DMS 273 (cell line): Measurements from ENCODE around the gene MON1B.
"Not testable (repeated sequence)": the region's sequence is repeated elsewhere in the genome, so short reads cannot be mapped to it uniquely, and the experiment has no call there.

Source experiments
- DNase-seq: peaks from one replicate; lab custom pipeline; 2025; ENCODE audit not compliant: unreplicated experiment; lab: John Stamatoyannopoulos, UW

MON1B gene

DNA sequence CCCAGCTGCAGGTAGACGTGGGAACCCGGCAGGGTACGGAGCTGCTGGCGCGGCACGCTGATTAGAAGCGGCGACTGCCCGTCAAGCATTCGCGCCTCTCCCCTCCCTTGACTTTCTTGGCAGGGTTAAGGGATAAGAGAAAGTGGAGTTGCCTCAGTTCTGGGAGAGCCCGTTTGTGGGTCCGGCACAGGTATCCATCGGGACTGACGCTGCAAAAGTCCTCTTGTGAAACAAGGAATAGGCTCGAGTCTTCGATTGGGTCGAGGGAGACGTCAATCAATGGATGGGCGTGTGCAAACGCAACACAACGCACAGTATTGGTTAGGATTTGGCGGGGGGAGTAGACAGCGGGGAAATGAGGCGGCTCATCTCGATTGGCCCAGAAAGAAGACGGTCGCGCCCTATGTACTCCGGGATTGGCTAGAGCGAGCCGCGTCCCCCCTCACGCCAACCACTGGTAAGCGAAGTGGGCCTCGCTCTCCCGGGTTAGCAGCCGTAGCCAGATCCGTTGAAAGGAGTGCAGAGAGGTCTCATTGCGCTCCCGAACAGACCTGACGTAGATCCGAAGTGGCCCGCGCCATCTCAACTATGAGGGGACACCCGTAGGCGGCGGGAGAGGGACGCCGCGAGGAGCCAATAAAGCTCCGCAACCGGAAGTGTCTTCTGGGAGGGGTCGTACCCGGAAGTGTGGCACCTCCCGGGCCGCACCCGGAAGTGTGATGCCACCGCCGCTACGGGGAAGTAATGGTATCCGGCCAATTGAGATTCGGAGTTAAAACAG, at the start of gene MON1B:
Gene MON1B, plus strand, starts transcription at position 713 of the 781 bp plus-strand sequence. CDS start 296 bp downstream, outside the sequence.
- DNase-seq, result peak; percentile 99

DNA sequence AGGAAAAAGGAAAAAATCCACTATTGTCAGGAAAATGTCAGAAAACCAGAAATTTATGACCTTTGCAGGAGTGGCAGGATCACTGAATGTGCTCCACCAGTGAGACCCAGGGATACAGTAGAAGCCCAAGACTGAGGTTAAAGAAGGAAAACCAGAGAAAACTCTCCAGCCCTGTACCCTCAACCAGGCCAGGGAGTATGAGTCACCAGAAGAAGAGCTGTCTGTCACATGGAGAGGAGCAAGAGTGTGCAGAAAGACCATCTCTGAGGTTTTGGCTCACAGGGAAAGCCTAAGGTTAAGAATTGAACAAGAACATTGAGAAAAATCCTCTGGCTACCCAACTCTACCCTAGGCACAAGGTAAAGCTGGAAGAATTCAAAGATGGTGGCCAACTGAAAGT, 47.6 kb upstream of the MON1B start:
- no peak for DNase-seq

DNA sequence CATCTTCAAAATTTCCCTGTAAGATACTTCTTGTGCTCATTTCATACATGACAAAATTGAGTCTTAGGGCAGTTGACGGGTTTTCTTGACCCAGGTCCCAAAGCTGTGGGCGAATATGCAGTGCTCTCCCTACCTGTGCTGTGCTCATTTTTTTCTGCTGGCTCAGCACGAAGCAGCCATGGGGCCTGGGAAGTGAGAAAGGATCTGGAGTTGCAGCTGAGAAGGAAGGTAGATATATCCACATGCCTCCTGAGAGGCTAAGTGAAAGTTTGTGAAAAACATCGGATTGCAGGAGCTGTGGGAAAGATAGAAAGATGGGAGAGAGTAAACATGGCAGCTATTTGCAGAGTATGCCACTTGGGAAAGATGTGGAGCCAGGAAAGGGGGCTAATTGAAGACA, 42.9 kb upstream of the MON1B start:
- DNase-seq, result no peak

DNA sequence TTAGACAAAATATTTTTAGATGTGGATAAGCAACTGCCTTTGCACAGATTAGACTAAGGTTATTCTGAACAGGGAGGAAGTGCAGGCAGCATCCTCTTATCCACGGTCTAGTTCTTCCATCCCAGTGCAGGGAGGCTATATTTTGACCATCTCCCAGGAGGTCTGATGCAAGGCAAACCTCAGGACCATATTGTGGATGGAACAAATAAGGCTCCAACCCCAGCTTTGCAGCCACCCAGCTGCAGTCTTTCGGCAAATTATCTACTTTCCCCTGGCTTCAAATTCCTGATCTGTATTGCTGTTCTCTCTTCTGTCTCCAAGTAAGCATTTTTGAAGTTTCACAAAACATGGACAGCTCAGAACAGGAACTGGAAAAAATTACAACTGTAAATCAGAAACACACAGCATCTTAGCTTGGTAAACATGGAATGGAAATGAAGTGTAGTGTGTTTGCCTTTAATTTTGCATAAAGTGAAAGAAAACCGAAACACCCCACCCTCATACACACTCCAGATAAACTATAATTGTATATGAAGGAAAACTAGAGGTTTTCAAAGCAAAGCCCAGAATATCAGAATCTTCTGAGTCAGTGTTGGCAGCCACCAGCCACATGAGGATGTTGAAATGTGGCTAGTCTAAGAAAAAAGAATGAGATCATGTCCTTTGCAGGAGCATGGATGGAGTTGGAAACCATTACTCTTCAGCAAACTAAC, 33.5 kb upstream of the MON1B start:
- DNase-seq, result no peak

DNA sequence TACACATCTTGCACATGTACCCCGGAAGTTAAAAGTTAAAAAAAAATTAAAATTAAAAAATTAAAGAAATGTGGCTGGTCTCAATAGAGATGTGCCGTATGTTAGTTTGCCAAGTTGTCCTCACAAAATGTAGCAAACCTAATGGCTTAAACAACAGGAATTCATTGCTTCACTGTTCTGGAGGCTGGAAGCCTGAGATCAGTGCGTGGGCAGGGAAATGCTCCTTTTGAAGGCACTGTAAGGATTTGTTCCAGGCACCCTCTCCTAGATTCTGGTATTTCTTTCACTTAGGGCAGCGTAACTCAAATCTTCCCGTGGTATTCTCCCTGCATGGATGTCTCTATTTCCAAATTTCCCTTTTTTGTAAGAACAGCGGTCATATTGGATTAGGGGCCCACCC, 32.7 kb upstream of the MON1B start:
- DNase-seq, result no peak

DNA sequence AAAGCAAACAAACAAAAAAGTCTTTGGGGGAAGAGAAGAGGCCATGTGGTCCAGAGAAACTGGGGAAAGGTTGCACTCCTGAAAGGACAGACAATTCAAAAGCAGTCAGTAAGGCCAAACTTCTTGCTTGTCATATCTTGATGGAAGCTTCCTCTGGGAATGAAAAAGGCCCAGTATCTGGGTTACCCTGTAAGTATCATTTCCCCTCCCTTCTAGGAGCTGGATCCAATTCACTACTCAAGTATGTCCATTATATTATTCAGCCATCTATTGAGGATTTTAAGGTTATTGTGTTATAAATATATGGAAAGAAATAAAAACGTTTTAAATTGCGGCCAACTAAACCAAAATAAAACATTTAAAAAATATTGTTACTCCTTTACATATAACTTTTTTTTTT, 26.0 kb upstream of the MON1B start:
- no peak for DNase-seq

DNA sequence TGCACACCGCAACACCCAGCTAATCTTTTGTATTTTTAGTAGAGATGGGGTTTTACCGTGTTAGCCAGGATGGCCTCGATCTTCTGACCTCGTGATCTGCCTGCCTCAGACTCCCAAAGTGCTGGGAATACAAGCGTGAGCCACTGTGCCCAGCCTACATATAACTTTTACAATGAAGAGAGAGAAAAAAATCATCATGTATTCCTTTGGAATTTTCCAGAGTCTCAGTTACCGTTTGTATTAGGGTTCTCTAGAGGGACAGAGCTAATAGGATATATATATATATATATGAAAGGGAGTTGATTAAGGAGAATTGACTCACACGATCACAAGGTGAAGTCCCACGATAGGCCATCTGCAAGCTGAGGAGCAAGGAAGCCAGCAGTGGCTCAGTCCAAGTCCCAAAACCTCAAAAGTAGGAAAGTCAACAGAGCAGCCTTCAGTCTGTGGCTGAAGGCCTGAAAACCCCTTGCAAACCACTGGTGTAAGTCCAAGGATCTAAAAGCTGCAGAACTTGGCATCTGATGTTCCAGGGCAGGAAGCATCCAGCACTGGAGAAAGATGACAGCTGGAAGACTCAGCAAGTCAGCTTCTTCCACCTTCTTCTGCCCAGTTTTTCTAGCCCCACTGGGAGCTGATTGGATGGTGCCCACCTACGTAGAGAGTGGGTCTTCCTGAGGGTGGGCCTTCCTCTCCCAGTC, 25.3 kb upstream of the MON1B start:
- DNase-seq, result not testable (repeated sequence)

DNA sequence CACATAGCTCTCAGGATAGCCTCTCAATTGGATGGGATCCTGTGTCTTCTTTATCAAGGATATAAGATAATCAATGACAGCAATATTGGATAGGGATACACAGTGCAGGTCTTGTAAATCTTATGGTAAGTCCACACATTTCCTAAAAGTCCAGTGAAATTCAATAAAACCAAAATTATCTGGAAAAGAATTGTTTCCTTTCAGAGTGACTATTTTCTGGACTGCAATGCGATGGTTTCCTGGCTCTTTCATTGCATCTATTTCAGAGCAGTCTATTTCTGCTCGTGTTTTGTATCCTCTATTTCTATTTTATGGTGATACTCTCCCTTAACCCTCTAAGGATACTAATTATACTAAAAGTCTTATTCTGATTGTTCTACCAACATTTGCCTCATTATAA, 24.3 kb upstream of the MON1B start:
- no peak for DNase-seq

DNA sequence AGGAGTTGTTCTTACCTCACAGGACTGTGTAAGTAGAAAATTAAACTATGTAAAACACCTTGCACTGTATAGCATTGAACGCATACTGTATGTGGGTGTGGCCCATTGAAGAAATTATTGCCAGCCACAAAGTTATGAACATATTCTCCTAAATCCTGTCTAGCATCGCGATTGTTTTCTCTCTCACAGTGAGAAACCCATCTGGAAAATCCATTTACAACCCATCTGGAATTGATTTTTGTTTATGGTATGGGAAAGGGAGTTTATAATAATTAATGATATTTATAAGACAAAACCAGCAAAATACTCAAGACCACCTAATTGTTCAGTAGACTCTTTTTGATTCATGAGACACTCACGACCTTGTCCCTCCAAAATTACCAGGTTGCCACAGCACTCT, 22.1 kb upstream of the MON1B start:
- DNase-seq, result no peak

DNA sequence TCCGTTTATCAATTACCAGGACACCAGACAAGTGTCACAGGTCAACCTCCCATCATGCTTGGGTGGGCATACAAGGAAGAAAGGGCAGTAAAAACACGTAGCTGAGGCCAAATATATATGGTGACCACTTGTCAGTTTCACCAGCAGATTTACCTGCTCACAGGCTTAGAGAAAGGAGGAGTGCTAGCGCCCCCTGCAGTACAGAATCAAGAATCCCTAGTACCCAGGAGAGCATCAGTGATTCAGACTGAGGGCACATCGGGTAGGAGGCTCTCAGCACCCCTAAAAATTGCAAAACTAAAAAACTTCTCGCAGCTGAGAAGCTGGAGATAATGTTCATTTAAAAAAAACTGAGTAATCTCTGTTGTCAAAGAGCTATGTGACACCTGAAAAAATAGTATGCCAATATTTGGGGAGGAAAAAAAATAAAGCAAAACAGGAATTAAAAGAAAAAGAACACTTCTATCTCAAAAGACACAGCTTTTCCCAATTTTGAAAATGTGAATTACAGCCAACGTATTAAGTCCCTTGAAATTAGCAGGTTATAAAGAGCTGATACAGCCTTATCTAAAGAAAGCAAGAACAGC, 21.2 kb upstream of the MON1B start:
- DNase-seq, result peak; percentile 79

DNA sequence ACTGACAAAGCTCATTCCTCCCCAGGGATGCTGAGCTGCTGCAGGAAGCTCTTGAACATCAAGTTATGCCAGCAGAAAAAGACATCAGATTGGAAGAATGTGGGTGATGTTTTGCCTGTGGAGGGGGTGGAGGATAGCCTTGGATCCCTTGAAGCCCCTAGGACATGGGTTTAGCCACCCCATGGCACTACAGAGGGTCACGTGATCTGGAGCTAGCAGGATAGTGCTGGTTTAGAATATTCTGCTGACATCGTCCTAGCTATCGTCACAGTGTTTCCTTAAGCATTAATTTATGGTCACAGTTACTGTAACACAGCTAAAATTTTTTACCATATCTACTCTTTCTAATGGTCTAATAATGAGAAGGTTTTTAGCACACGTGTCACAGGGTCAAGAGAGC, 20.2 kb upstream of the MON1B start:
- no peak for DNase-seq

DNA sequence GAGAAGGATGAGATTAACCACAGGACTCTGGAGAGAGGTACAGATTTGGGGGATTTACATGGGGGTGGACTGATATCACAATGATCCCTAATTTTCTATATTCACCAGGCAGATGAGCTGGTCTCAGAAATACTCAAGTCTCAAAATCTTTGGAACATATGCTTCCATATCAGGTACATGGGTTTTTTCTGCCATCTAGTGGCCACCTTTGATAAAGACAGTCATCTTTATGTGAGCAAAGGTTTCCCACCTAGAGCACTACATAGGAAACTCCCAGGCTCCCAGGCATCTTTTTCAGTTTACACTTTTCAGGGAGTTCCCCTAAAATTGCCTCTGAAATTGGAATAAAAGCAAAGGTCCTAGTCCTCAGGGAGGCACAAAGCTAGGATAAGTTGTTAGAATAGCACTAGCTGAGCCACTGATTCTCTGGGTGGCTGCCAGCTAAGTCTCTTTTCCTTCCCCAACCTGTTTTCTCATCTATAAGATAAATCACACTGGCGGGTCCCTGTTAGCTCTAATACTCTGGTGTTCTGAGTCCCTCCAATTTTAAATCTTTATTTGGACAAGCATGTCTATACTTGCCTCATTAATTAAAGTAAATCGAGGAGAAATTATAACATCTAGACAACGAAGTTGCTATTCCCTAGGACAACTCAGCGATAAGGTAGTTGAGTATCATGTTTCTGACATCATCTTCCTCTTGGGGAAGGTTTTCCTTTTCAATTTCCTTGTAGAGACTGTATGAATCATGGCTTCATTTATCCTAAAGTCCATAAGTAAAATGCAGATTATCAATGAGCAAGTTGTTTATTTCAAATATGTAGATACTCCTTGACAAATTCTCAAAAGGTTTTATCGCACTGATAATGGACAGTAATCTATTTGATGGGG, 19.0 kb upstream of the MON1B start:
- peak; percentile 84 for DNase-seq

DNA sequence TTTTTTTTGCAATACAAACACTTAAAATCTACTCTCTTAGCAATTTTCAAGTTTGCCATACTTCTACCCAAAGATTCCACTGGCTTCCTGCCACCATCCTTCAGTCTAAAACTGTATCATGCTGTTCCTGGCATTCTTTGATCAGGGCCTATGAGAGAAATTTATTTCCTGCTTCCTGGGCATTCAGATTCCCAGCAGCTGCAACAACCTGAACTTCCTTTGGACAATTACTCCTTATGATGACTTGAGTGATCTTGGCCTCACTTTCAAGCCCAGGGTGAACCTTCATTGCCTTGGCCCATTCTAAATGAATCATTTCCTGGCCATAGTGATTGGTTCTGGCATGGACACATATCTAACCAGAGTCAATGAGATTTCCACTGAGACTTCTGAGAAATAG, 18.0 kb upstream of the MON1B start:
- no peak for DNase-seq

DNA sequence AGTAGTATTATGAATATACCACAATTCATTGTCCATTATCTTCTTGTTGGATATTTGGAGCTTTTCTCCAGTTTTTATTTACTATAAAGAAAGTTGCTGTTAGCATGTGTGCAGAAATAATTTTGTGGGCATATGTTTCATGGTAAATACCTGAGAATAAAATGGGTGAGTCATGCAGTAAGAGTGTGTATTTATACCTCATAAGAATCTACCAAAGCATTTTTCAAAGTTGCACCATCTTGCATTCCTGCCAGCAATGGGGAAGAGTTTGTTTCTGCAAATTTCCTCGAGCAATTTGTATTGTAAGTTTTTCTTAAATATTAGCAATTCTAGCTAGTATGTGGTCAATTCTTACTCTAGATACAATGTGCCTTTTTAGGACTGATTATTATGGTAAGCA, 7.9 kb upstream of the MON1B start:
- DNase-seq, result no peak

DNA sequence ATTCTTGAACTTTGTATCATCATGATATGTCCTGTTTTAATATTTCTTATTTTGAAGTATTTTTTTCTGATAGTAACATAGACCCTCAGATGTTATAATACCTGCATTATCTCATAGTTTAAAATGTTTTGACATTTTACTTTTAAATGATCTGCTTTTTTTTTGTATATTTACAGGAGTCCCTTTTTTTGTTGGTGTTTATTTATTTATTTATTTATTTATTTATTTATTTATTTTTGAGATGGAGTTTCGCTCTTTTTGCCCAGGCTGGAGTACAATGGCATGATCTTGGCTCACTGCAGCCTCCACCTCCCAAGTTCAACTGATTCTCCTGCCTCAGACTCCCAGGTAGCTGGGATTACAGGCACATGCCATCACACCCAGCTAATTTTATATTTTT, 4.7 kb upstream of the MON1B start:
- DNase-seq, result not testable (repeated sequence)

DNA sequence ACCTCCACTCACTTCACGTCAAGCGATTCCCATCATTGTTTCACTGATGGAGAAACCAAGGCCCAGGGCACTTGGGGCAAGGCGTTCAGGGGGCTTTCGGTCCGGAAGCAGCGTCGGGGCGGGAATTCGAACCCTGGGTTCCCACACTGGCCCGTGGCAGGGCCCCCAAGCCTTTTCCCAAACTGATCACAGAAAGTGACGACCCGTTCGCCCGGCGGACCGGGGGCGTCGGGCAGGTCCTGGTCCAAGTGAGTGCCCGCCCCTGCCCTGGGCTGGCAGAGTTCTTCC, 856 bp upstream of the MON1B start:
- no peak for DNase-seq

DNA sequence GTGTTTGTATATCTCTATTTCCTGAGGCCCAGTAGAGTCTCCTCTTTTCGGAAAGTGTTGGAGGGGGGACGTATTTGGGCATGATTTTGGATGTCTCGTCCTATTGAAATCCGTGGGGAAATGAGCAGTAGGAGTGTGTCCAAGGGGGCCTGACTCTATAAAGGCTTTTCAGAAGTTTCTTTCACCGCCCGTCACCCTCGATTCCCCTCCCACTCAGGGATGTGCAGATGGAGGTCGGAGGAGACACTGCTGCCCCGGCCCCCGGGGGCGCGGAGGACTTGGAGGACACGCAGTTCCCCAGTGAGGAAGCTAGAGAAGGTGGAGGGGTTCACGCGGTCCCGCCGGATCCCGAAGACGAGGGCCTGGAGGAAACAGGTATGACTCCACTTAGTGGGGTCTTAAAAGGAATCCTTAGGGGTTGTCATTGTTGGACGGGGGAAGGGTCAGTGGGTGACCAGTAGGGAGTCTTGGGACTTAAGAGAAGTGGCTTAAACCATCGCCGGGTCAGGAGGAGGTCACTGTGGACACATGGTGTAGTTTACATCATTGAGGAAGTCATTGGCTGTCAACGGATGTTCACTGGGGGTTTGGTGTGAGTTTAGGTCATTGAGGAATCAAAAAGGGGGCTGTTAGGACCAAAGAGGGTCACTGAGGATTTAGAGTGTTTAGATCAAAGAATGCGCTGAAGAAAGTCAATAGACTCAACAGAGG, 424 bp downstream of the MON1B start:
- DNase-seq, result peak; percentile 63

DNA sequence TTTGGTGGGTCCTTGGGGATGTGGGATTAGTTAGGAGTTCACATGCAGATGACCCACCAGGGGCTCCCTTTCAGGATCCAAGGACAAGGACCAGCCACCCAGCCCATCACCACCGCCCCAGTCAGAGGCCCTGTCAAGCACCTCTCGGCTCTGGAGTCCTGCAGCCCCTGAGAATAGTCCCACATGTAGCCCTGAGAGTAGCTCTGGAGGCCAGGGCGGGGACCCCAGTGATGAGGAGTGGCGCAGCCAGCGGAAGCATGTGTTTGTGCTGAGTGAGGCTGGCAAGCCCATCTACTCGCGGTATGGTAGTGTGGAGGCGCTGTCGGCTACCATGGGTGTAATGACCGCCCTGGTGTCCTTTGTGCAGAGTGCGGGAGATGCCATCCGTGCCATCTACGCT, 2.4 kb downstream of the MON1B start:
- DNase-seq, result no peak

DNA sequence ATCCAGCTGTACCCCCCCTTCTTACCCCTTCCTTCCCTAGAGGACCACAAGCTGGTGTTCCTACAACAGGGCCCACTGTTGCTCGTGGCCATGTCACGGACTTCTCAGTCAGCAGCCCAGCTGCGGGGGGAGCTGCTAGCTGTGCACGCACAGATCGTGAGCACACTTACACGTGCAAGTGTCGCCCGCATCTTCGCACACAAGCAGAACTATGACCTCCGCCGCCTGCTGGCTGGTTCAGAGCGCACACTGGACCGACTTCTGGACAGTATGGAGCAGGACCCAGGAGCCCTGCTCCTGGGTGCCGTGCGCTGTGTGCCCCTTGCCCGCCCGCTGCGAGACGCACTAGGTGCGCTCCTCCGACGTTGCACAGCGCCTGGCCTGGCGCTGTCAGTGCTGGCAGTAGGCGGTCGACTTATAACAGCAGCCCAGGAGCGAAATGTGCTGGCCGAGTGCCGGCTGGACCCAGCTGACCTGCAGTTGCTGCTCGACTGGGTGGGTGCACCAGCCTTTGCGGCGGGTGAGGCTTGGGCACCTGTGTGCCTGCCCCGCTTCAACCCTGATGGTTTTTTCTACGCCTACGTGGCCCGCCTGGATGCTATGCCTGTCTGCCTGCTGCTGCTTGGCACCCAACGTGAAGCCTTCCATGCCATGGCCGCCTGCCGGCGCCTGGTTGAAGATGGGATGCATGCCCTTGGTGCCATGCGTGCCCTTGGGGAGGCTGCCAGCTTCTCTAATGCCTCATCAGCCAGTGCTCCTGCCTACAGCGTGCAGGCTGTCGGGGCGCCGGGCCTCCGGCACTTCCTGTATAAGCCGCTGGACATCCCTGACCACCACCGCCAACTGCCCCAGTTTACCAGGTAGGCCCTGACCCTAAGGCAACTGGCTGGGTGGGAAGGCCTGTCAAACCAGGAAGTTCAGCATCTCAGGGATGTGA, 3.6 kb downstream of the MON1B start:
- no peak for DNase-seq
